ENCODE measurements around the gene TMEM169.

- TF ChIP-seq EZH2 (IDR thresholded peaks at IDR 0.05) (no peak), POLR2AphosphoS5 (IDR thresholded peaks at IDR 0.05; ENCODE audit: borderline replicate concordance, low read depth, low read length) (no peak), FOXP2 (optimal IDR thresholded peaks at IDR 0.05; ENCODE audit: control extremely low read depth, extremely low read length, insufficient read depth) (no peak)
Measured at GRCh38 chr2:216092646-216093045, 10.9 kb downstream of the TMEM169 start.
